Stomach smooth muscle (tissue), 2 donors: ENCODE measurements around the gene LYAR.

ENCODE experiments used
- H3K27ac ChIP-seq: one replicate; pipeline ENCODE4 v1.7.0; 2013; ENCODE audit warnings: mild to moderate bottlenecking, low read length, inconsistent platforms
- H3K27me3 ChIP-seq, 2 donors: one replicate each; pipeline ENCODE4 v1.7.0; 2013; ENCODE audit warnings: low read length in 2 of 2; ENCODE audit not compliant: insufficient read depth in 2 of 2, control insufficient read depth in 1 of 2
- H3K36me3 ChIP-seq, 2 donors: one replicate each; pipeline ENCODE4 v1.7.0; 2013; ENCODE audit warnings: low read length in 2 of 2; ENCODE audit not compliant: control insufficient read depth in 2 of 2, insufficient read depth in 2 of 2
- H3K4me1 ChIP-seq: one replicate; pipeline ENCODE4 v1.7.0; 2013; ENCODE audit warnings: low read length; ENCODE audit not compliant: control insufficient read depth, insufficient read depth
- H3K4me3 ChIP-seq, 2 donors: one replicate each; pipeline ENCODE4 v1.7.0; 2013; ENCODE audit warnings: low read length in 2 of 2
- H3K9ac ChIP-seq, 2 donors: one replicate each; pipeline ENCODE4 v1.7.0; 2013; ENCODE audit warnings: low read length in 2 of 2, mild to moderate bottlenecking in 1 of 2
- H3K9me3 ChIP-seq, 2 donors: one replicate each; pipeline ENCODE4 v1.7.0; 2013; ENCODE audit warnings: low read length in 2 of 2; ENCODE audit not compliant: control insufficient read depth in 2 of 2
- donor health status: healthy.
- donor health status: Pancreatic carcinoma.

LYAR gene

DNA sequence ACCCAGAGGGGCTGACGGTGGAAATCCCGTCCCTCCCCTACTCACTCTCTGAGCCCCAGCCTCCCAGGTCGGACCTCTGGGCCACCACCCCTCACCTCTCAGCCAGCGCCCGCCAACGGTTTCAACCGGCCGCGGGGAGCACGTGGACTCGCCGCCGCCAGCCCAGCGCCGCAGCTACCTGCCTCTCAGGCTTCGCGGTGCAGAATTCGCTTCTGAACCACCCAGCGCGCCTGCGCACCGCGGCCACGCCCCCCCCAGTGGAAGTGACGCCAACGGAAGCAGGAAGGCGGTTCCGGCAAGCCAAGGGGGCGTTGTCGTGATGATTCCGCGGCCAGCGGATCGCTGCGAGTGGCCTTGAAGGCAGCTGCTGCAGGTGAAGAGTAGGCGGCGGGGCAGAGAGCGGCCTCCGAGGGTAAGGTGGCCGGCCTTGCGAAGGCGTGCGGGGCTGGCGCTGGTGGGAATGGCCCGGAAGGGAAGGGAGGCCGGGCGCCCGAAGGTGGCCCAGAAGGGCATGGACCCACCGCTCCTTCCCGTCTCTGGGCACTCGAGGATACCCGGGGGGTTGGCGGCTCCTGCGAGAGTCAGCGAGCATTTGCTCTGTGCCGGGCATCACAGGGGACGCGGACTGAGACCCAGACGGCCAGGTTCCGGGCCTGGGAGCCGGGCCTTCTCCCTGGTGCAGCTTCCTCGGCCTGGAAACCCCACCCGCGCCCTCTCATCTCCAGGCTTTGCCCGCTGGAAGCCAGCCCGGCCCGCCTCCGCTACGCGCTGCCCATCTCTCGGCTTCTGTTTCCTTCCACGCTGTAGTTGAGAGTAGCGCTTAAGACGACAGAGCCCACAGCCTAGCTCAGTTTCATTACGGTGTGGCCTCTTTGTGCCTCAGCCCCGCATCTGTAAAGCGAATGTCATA is at the start of gene LYAR, which contains the start of gene ZBTB49:
TSS of gene LYAR (minus strand) at position 214 of the 910 bp plus-strand sequence. CDS start 6,412 bp downstream, outside the sequence.
TSS of gene ZBTB49 (plus strand) at position 311 of the 910 bp plus-strand sequence. CDS start 9,695 bp downstream, outside the sequence.
- Histone ChIP-seq H3K36me3 (peaks cover 5 to 6% of the 10 kb centered on the region in 2 donors), H3K9me3 (no peaks in the 10 kb centered on the region), H3K4me3 (peak within 1 kb of the TSS; percentile 86 to 95), H3K27ac (peak within 1 kb of the TSS; percentile 62), H3K4me1 (peaks cover 20% of the 10 kb centered on the region), H3K27me3 (no peaks in the 10 kb centered on the region), H3K9ac (peak within 1 kb of the TSS; percentile 70 to 89)

- H3K27ac ChIP-seq = no peak overlapping the region
- no peak overlapping the region for H3K4me3 ChIP-seq
- no peaks in the 10 kb centered on the region for H3K36me3 ChIP-seq
- H3K9ac ChIP-seq = no peak overlapping the region
- no peaks in the 10 kb centered on the region for H3K9me3 ChIP-seq
- peaks cover 4 to 8% of the 10 kb centered on the region in 2 donors for H3K27me3 ChIP-seq
- no peaks in the 10 kb centered on the region for H3K4me1 ChIP-seq
These were observed 49.6 kb upstream of the LYAR start for GRCh38 chr4:4339504-4340085.

GRCh38 chr4:4338210-4339001 is 48.5 kb upstream of the LYAR start:
- Histone ChIP-seq H3K9ac (no peak overlapping the region), H3K4me1 (no peaks in the 10 kb centered on the region), H3K27me3 (peaks cover 4 to 8% of the 10 kb centered on the region in 2 donors), H3K9me3 (no peaks in the 10 kb centered on the region), H3K4me3 (no peak overlapping the region), H3K36me3 (no peaks in the 10 kb centered on the region), H3K27ac (no peak overlapping the region)

DNA sequence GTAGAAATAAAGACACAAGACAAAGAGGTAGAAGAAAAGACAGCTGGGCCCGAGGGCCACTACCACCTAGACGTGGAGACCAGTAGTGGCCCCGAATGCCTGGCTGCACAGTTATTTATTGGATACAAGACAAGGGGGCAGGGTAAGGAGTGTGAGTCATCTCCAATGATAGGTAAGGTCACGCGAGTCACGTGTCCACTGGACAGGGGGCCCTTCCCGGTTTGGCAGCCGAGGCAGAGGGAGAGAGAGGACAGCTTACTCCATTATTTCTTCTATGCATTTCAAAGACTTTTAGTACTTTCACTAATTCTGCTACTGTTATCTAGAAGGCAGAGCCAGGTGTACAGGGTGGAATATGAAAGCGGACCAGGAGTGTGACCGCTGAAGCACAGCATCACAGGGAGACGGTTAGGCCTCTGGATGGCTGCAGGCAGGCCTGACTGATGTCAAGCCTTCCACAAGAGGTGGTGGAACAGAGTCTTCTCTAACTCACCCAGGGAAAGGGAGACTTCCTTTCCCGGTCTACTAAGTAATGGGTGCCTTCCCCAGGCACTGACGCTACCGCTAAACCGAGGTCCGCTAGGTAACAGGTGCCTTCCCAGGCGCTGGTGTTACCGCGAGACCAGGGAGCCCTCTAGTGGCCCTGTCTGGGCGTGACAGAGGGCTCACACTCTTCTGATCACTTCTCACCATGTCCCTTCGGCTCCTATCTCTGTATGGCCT is 45.0 kb upstream of the LYAR start:
- Histone ChIP-seq H3K27ac (no peak overlapping the region), H3K36me3 (no peaks in the 10 kb centered on the region), H3K9ac (no peak overlapping the region), H3K4me1 (no peaks in the 10 kb centered on the region), H3K27me3 (peaks cover under 1 to 4% of the 10 kb centered on the region in 2 donors), H3K9me3 (peaks cover 0 to 2% of the 10 kb centered on the region in 2 donors), H3K4me3 (no peak overlapping the region)

DNA sequence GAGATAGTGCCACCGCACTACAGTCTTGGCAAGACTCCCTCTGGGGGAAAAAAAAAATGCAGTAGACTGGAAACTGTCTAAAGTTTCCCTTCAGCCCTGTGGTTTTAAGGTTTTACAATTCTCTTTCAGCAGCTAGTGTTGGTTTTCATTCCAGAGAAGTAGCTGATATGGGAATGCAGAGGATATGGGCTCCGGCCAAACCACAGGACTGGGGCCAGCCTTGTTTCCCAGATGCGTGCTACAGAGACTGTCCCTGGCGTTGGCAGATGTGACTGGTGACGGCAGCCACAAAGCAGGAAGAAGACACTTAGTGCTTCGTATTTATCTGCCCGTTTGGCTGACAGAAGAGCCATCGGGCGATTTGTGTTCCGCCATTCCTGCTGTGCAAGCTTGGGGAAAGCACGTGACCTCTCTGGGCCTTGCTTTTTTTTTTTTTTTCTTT is 43.3 kb upstream of the LYAR start:
- Histone ChIP-seq H3K4me3 (no peak overlapping the region), H3K36me3 (no peaks in the 10 kb centered on the region), H3K4me1 (no peaks in the 10 kb centered on the region), H3K9me3 (peaks cover 3 to 6% of the 10 kb centered on the region in 2 donors), H3K27ac (no peak overlapping the region), H3K9ac (no peak overlapping the region), H3K27me3 (peaks cover 0 to 4% of the 10 kb centered on the region in 2 donors)

GRCh38 chr4:4332529-4332928 is 42.6 kb upstream of the LYAR start:
- Histone ChIP-seq H3K9me3 (peaks cover 5 to 6% of the 10 kb centered on the region in 2 donors), H3K27me3 (peaks cover 0 to 4% of the 10 kb centered on the region in 2 donors), H3K4me1 (no peaks in the 10 kb centered on the region), H3K9ac (no peak overlapping the region), H3K27ac (no peak overlapping the region), H3K36me3 (no peaks in the 10 kb centered on the region), H3K4me3 (no peak overlapping the region)

DNA sequence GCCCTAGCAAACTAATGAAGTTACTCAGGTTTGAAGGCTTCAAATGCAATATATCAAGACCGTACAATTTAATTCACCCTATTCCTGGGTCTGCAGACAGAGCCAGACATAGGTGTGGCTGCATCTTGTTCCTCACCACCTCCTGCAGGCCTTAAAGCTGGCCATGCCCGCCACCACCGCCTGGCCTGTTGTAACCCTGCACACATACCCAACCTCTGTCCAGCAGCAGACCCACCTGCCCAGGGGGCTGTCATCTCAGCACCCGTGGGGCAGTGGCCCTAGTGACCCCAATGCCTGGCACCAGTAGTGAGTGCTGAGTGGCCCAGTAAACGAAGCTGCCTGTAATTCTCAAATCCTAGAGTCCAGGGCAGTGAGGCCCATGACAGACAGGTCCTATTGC is 40.8 kb upstream of the LYAR start:
- no peak overlapping the region for H3K4me3 ChIP-seq
- H3K27me3 ChIP-seq = peaks cover 0 to 4% of the 10 kb centered on the region in 2 donors
- H3K27ac ChIP-seq = no peak overlapping the region
- H3K4me1 ChIP-seq = no peaks in the 10 kb centered on the region
- H3K9ac ChIP-seq = no peak overlapping the region
- peaks cover 5 to 6% of the 10 kb centered on the region in 2 donors for H3K9me3 ChIP-seq
- no peaks in the 10 kb centered on the region for H3K36me3 ChIP-seq

- H3K4me1 ChIP-seq = no peaks in the 10 kb centered on the region
- no peak overlapping the region for H3K4me3 ChIP-seq
- peaks cover 0 to 4% of the 10 kb centered on the region in 2 donors for H3K27me3 ChIP-seq
These were observed 39.5 kb upstream of the LYAR start for GRCh38 chr4:4329496-4329895.

DNA sequence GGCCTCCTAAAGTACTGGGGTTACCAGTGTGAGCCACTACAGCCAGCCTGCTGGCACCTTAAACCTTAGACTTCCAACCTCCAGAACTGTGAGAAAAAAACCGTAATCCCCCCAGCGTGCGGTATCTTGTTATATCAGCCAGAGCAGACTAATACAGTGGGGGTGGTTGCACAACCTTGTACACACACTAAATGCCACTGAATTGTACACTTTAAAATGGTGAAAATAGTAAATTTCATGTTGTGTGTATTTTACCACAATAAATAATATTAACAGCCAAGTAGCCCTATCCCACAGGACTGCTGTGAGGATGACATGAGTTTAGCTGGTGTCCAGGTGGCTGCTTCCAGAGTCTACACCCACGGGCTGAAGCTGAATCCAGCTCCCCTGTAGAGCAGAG is 38.9 kb upstream of the LYAR start:
- Histone ChIP-seq H3K9ac (no peak overlapping the region), H3K27ac (no peak overlapping the region), H3K4me1 (no peaks in the 10 kb centered on the region), H3K27me3 (peaks cover 0 to 4% of the 10 kb centered on the region in 2 donors), H3K4me3 (no peak overlapping the region), H3K36me3 (no peaks in the 10 kb centered on the region), H3K9me3 (peaks cover 5 to 6% of the 10 kb centered on the region in 2 donors)

More at GRCh38 chr4:4329496-4329895, 39.5 kb upstream of the LYAR start:
- no peak overlapping the region for H3K27ac ChIP-seq
- no peaks in the 10 kb centered on the region for H3K36me3 ChIP-seq
- H3K9me3 ChIP-seq = peaks cover 5 to 6% of the 10 kb centered on the region in 2 donors
- H3K9ac ChIP-seq = no peak overlapping the region

DNA sequence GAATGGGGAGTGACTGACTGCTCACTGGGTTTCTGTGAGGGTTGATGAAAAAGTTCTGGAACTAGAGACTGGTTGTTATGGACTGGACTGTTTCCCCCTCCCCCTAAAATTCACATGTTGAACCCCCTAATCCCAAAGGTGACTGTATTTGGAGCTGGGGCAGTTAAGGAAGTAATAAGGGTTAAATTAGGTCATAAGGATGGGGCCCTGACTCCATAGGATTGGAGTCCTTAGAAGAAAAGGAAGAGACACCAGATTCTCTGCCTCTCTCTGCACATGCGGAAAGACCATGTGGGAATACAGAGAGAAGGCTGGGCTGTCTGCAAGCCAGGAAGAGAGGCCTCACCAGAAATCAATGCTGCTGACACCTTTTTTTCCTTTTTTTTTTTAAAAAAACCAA is 38.3 kb upstream of the LYAR start:
- Histone ChIP-seq H3K27ac (no peak overlapping the region), H3K36me3 (no peaks in the 10 kb centered on the region), H3K27me3 (peaks cover 0 to 4% of the 10 kb centered on the region in 2 donors), H3K9ac (no peak overlapping the region), H3K9me3 (peaks cover 5 to 6% of the 10 kb centered on the region in 2 donors), H3K4me3 (no peak overlapping the region), H3K4me1 (no peaks in the 10 kb centered on the region)
